Renal pelvis (tissue), 12 donors: ENCODE results near the gene SERPINB13. TPM values are rescaled to one million over a fixed set of nuclear protein-coding genes. Genes with fewer than 3 reads are reported as not detected.

Experiments used
- DNase-seq: peaks from one replicate; pipeline ENCODE4 v3.0.0-alpha.2; 2013
- long read RNA-seq, 16 experiments: transcript quantifications; one replicate each; lab custom pipeline, GENCODE V29; 2026
- polyA plus RNA-seq, 3 donors: library from polyadenylated mRNA; unstranded; fragments of 120-200 nt; gene quantifications; one replicate each; pipeline ENCODE4 v1.2.1, GENCODE V29; 2013; ENCODE audit not compliant: insufficient read length in 3 of 3

Gene SERPINB13
- polyA plus RNA-seq = not detected
- long read RNA-seq, donor 1 = 0 reads
- long read RNA-seq, donor 2 = 0 reads
- long read RNA-seq, donor 3 = 0 reads
- long read RNA-seq, donor 4 = 0 reads
- long read RNA-seq, donor 5 = 0 reads
- long read RNA-seq, donor 6 = 0 reads
- long read RNA-seq, donor 7 = 0 reads
- long read RNA-seq, donor 8 = 0 reads
- long read RNA-seq, donor 9 = 0 reads
- long read RNA-seq, donor 10 = 0 reads
- long read RNA-seq, donor 11 = 0 reads
- long read RNA-seq, donor 12 = 0 reads
- long read RNA-seq, donor 13 = 0 reads
- long read RNA-seq, donor 14 = 0 reads
- long read RNA-seq, donor 15 = 0 reads
- long read RNA-seq, donor 16 = 0 reads

GRCh38 chr18:63586966-63587365, at the start of gene SERPINB13:
Gene SERPINB13 (plus strand): TSS chr18:63587343. CDS start chr18:63588668, 1,325 bp downstream.
- DNase-seq = no peak

GRCh38 chr18:63539904-63540510, 47.1 kb upstream of the SERPINB13 start:
- DNase-seq = no peak

- DNase-seq = no peak
Measured at GRCh38 chr18:63542069-63542468, 45.1 kb upstream of the SERPINB13 start, which contains the start of gene SERPINB12. Gene SERPINB12 (plus strand): TSS chr18:63542369. CDS start chr18:63556160, 13,791 bp downstream.

GRCh38 chr18:63544017-63544416, 43.1 kb upstream of the SERPINB13 start:
- DNase-seq = no peak

- DNase-seq = no peak
Measured at GRCh38 chr18:63545000-63545399, 42.1 kb upstream of the SERPINB13 start.

GRCh38 chr18:63550068-63550467, 37.1 kb upstream of the SERPINB13 start:
- DNase-seq = no peak

GRCh38 chr18:63551769-63552168, 35.4 kb upstream of the SERPINB13 start:
- no peak for DNase-seq

GRCh38 chr18:63552581-63552980, 34.6 kb upstream of the SERPINB13 start:
- DNase-seq = no peak

- no peak for DNase-seq
Measured at GRCh38 chr18:63553081-63553480, 34.1 kb upstream of the SERPINB13 start.

GRCh38 chr18:63559567-63560491, 27.3 kb upstream of the SERPINB13 start:
- no peak for DNase-seq

- no peak for DNase-seq
Measured at GRCh38 chr18:63562284-63562683, 24.9 kb upstream of the SERPINB13 start.

- DNase-seq = no peak
Measured at GRCh38 chr18:63564021-63564420, 23.1 kb upstream of the SERPINB13 start.

GRCh38 chr18:63564561-63564960, 22.6 kb upstream of the SERPINB13 start:
- DNase-seq = no peak

- no peak for DNase-seq
Measured at GRCh38 chr18:63567276-63567675, 19.9 kb upstream of the SERPINB13 start.

- DNase-seq = no peak
Measured at GRCh38 chr18:63567825-63568224, 19.3 kb upstream of the SERPINB13 start.

- DNase-seq = no peak
Measured at GRCh38 chr18:63570721-63571120, 16.4 kb upstream of the SERPINB13 start.

- no peak for DNase-seq
Measured at GRCh38 chr18:63575681-63576080, 11.5 kb upstream of the SERPINB13 start.

- DNase-seq = peak; percentile 36
Measured at GRCh38 chr18:63578357-63578958, 8.7 kb upstream of the SERPINB13 start.

GRCh38 chr18:63579616-63580015, 7.5 kb upstream of the SERPINB13 start:
- DNase-seq = no peak

- no peak for DNase-seq
Measured at GRCh38 chr18:63585988-63586387, 1.2 kb upstream of the SERPINB13 start.

GRCh38 chr18:63586431-63586830, 712 bp upstream of the SERPINB13 start:
- no peak for DNase-seq

- DNase-seq = no peak
Measured at GRCh38 chr18:63588909-63589308, 1.8 kb downstream of the SERPINB13 start.
